Measurements from ENCODE around the gene DRAP1. TPM values are rescaled to one million over a fixed set of nuclear protein-coding genes. Genes with fewer than 3 reads are reported as not detected.

DRAP1 gene
- total and polyA plus RNA-seq, 2 donors from 2014 or later = 51.2 to 150 TPM

- no peaks in the 10 kb centered on the region for H3K9me3 ChIP-seq (ENCODE audit: control insufficient read depth in 2 of 3, insufficient read depth in 1 of 3, low read length in 3 of 3)
- no peaks in the 10 kb centered on the region for H3K27me3 ChIP-seq (ENCODE audit: control insufficient read depth, insufficient read depth, low read length)
- H3K27ac ChIP-seq (ENCODE audit: low read depth in 2 of 2, low read length in 2 of 2) = no peak overlapping the region
- peaks cover 0 to under 1% (median under 1%) of the 10 kb centered on the region in 3 donors for H3K36me3 ChIP-seq (ENCODE audit: control insufficient read depth in 2 of 3, insufficient read depth in 3 of 3, low read length in 3 of 3)
- H3K4me1 ChIP-seq (ENCODE audit: control insufficient read depth in 2 of 3, insufficient read depth in 2 of 3, low read depth in 1 of 3, low read length in 3 of 3) = peaks cover 0 to 36% (median 21%) of the 10 kb centered on the region in 3 donors
- peak overlapping the region; percentile 26 to 97 (median 46) for H3K9ac ChIP-seq (ENCODE audit: low read length in 3 of 3)
- intact Hi-C loops (cut with DNase I) = no loop called here
- DNase-seq (peak in 1 of 5 donors; percentile 80), FAIRE-seq (no peak)
- H3K4me3 ChIP-seq (ENCODE audit: low read length in 3 of 3) = peak overlapping the region; percentile 57 to 97 (median 75)
- no peak for TF ChIP-seq CTCF (IDR thresholded peaks at IDR 0.05; ENCODE audit: borderline replicate concordance, extremely low read depth, insufficient read depth)
Observed at GRCh38 chr11:65917434-65918210, 1.6 kb upstream of the DRAP1 start.

- no peak for FAIRE-seq
- no peaks in the 10 kb centered on the region for H3K27me3 ChIP-seq (ENCODE audit: control insufficient read depth, insufficient read depth, low read length)
Observed at GRCh38 chr11:65918211-65919140, 750 bp upstream of the DRAP1 start, which contains the start of gene C11orf68. Gene C11orf68, minus strand, starts transcription at chr11:65919062. Its CDS starts 31 bp downstream, at chr11:65919031.

More at GRCh38 chr11:65918211-65919140, 750 bp upstream of the DRAP1 start, which contains the start of gene C11orf68:
- no peak for TF ChIP-seq CTCF (IDR thresholded peaks at IDR 0.05; ENCODE audit: borderline replicate concordance, extremely low read depth, insufficient read depth)
- no peaks in the 10 kb centered on the region for H3K9me3 ChIP-seq (ENCODE audit: control insufficient read depth in 2 of 3, insufficient read depth in 1 of 3, low read length in 3 of 3)
- intact Hi-C loops (cut with DNase I) = no loop called here
- peaks cover 0 to 36% (median 21%) of the 10 kb centered on the region in 3 donors for H3K4me1 ChIP-seq (ENCODE audit: control insufficient read depth in 2 of 3, insufficient read depth in 2 of 3, low read depth in 1 of 3, low read length in 3 of 3)
- H3K36me3 ChIP-seq (ENCODE audit: control insufficient read depth in 2 of 3, insufficient read depth in 3 of 3, low read length in 3 of 3) = peaks cover 0 to 3% (median 2%) of the 10 kb centered on the region in 3 donors
- peak in 1 of 5 donors; percentile 48 for DNase-seq
- H3K27ac ChIP-seq (ENCODE audit: low read depth in 2 of 2, low read length in 2 of 2) = peak within 1 kb of the TSS; percentile 77 to 85
- H3K9ac ChIP-seq (ENCODE audit: low read length in 3 of 3) = peak within 1 kb of the TSS; percentile 46 to 97 (median 83)
- H3K4me3 ChIP-seq (ENCODE audit: low read length in 3 of 3) = peak within 1 kb of the TSS; percentile 65 to 97 (median 75)
